ENCODE results near the gene TRABD2B.
A peak's percentile ranks its signal among the peaks of the same experiment; 100 is the strongest.

TRABD2B gene

GRCh38 chr1:47911892-47912291, 85.3 kb downstream of the TRABD2B start:
- TF ChIP-seq GLI4 (tag by site-specific recombination; IDR thresholded peaks at IDR 0.05) (no peak), SCRT2 (tag by site-specific recombination; IDR thresholded peaks at IDR 0.05) (peak; percentile 42), ZNF514 (tag by site-specific recombination; IDR thresholded peaks at IDR 0.05) (no peak), ZBTB11 (tag by site-specific recombination; conservative IDR thresholded peaks at IDR 0.05; ENCODE audit: low read depth) (no peak), ZNF140 (tag by site-specific recombination; IDR thresholded peaks at IDR 0.05) (no peak), EGR2 (tag by site-specific recombination; IDR thresholded peaks at IDR 0.05; ENCODE audit: low read depth) (0 out of 2 replicates have a peak, but pooled peaks have one; percentile 7), ZSCAN18 (tag by site-specific recombination; IDR thresholded peaks at IDR 0.05) (no peak), ZNF544 (tag by site-specific recombination; IDR thresholded peaks at IDR 0.05) (no peak), ZNF580 (tag by site-specific recombination; IDR thresholded peaks at IDR 0.05) (no peak), ZNF121 (tag by site-specific recombination; IDR thresholded peaks at IDR 0.05) (no peak), ZNF184 (tag by site-specific recombination; IDR thresholded peaks at IDR 0.05) (no peak), TRIM28 (IDR thresholded peaks at IDR 0.05; ENCODE audit: borderline replicate concordance, low read length) (no peak), ZNF843 (tag by site-specific recombination; IDR thresholded peaks at IDR 0.05) (no peak), ZFHX2 (tag by site-specific recombination; conservative IDR thresholded peaks at IDR 0.05) (0 out of 2 replicates have a peak, but pooled peaks have one; percentile 18), ZNF449 (tag by site-specific recombination; IDR thresholded peaks at IDR 0.05) (no peak), SALL2 (tag by site-specific recombination; IDR thresholded peaks at IDR 0.05; ENCODE audit: borderline replicate concordance) (no peak), ZNF10 (tag by site-specific recombination; IDR thresholded peaks at IDR 0.05) (no peak), ZNF645 (tag by site-specific recombination; IDR thresholded peaks at IDR 0.05) (no peak)
- no peaks in the 10 kb centered on the region for H3K9me3 ChIP-seq (ENCODE audit: control insufficient read depth, insufficient read depth, low read depth, low read length)
- H3K4me1 ChIP-seq (ENCODE audit: control insufficient read depth, insufficient read depth, low read length) = no peaks in the 10 kb centered on the region
- no peaks in the 10 kb centered on the region for H3K36me3 ChIP-seq (ENCODE audit: control insufficient read depth in 2 of 2, insufficient read depth in 1 of 2, low read length in 2 of 2)
- ChIA-PET POLR2A (no interaction called here), CTCF (no interaction called here)
- no peak overlapping the region for H3K27ac ChIP-seq (ENCODE audit: extremely low read depth, low read depth, low read length)
- no peak overlapping the region for H3K4me3 ChIP-seq (ENCODE audit: low read depth, low read length)

GRCh38 chr1:47911424-47911823, 85.8 kb downstream of the TRABD2B start:
- POLR2A ChIA-PET = no interaction called here
- CTCF ChIA-PET = no interaction called here
- H3K27ac ChIP-seq (ENCODE audit: extremely low read depth, low read depth, low read length) = no peak overlapping the region
- no peak for TF ChIP-seq MEIS1 (CRISPR knock-in tag; IDR thresholded peaks at IDR 0.05; ENCODE audit: borderline replicate concordance)
- TF ChIP-seq ELK4 (IDR thresholded peaks at IDR 0.05; ENCODE audit: borderline replicate concordance, low read depth, low read length) = no peak
- no peak for TF ChIP-seq ZNF155 (tag by site-specific recombination; IDR thresholded peaks at IDR 0.05)
- TF ChIP-seq ZNF48 (tag by site-specific recombination; IDR thresholded peaks at IDR 0.05) = no peak
- no peak for TF ChIP-seq ZNF174 (tag by site-specific recombination; IDR thresholded peaks at IDR 0.05)
- TF ChIP-seq ZNF701 (tag by site-specific recombination; IDR thresholded peaks at IDR 0.05) = no peak
- TF ChIP-seq OSR2 (tag by site-specific recombination; IDR thresholded peaks at IDR 0.05) = no peak
- TF ChIP-seq KLF10 (tag by site-specific recombination; IDR thresholded peaks at IDR 0.05) = no peak
- no peak for TF ChIP-seq PRDM6 (tag by site-specific recombination; IDR thresholded peaks at IDR 0.05)

More at GRCh38 chr1:47911424-47911823, 85.8 kb downstream of the TRABD2B start:
- Histone ChIP-seq H3K4me1 (ENCODE audit: control insufficient read depth, insufficient read depth, low read length) (no peaks in the 10 kb centered on the region), H3K36me3 (ENCODE audit: control insufficient read depth in 2 of 2, insufficient read depth in 1 of 2, low read length in 2 of 2) (no peaks in the 10 kb centered on the region), H3K4me3 (ENCODE audit: low read depth, low read length) (no peak overlapping the region), H3K9me3 (ENCODE audit: control insufficient read depth, insufficient read depth, low read depth, low read length) (no peaks in the 10 kb centered on the region)
